CD4-positive, alpha-beta T cell treated with Interleukin-2 at 100 ng/mL for 4 hours (primary cell): Measurements from ENCODE around the gene TRPM7.
A peak's percentile ranks its signal among the peaks of the same experiment; 100 is the strongest.
"Not testable (repeated sequence)": the region's sequence is repeated elsewhere in the genome, so short reads cannot be mapped to it uniquely, and the experiment has no call there.

ENCODE experiments used
- DNase-seq: peaks from one replicate; pipeline ENCODE4 v3.0.0-alpha.2; 2020; ENCODE audit warnings: low spot score

Gene TRPM7, protein sequence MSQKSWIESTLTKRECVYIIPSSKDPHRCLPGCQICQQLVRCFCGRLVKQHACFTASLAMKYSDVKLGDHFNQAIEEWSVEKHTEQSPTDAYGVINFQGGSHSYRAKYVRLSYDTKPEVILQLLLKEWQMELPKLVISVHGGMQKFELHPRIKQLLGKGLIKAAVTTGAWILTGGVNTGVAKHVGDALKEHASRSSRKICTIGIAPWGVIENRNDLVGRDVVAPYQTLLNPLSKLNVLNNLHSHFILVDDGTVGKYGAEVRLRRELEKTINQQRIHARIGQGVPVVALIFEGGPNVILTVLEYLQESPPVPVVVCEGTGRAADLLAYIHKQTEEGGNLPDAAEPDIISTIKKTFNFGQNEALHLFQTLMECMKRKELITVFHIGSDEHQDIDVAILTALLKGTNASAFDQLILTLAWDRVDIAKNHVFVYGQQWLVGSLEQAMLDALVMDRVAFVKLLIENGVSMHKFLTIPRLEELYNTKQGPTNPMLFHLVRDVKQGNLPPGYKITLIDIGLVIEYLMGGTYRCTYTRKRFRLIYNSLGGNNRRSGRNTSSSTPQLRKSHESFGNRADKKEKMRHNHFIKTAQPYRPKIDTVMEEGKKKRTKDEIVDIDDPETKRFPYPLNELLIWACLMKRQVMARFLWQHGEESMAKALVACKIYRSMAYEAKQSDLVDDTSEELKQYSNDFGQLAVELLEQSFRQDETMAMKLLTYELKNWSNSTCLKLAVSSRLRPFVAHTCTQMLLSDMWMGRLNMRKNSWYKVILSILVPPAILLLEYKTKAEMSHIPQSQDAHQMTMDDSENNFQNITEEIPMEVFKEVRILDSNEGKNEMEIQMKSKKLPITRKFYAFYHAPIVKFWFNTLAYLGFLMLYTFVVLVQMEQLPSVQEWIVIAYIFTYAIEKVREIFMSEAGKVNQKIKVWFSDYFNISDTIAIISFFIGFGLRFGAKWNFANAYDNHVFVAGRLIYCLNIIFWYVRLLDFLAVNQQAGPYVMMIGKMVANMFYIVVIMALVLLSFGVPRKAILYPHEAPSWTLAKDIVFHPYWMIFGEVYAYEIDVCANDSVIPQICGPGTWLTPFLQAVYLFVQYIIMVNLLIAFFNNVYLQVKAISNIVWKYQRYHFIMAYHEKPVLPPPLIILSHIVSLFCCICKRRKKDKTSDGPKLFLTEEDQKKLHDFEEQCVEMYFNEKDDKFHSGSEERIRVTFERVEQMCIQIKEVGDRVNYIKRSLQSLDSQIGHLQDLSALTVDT (N-terminal part only)

DNA sequence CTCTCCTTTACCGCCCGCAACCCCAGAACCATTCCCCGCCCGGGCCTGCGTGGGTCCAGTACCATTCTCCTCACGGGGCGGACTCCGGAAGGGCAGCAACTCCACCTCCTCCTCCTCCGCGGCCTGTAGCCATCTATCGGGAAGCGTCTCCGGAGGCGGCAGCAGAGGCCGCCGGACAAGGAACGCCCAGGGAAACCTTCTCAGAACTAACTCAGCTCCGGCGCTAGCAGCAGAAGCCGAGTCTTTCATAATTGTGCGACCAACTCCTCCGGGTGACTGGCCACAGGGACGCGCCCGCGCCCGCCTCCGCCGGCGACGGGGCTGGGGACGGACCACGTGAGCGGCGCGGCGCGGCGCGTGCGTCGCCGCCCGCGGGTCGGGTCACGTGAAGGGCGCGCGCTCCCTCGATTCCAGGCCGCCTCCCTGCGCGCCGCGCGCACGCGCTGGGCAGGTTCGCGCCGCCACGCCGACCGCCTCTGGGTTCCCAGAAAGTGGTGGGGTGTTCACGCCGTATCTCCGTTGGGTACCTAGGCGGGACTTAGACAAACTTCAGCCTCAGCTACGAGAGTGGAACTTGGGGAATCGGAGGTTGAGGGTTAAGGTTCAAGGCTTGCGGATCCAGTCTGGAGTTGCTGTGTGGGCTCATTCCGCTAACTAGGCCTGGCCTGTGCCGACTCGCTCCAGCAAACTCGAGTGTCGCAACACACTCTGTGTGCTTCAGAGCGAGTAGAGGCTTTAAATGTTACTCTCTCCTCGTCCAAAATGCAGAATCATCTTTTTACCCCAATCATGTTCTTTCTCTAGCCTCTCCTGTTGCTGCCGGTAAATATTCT is at the start of gene TRPM7:
TRPM7 (minus strand) TSS at position 329 of the 833 bp plus-strand sequence; CDS start at position 65, 264 bp downstream.
- peak; percentile 88 for DNase-seq

DNA sequence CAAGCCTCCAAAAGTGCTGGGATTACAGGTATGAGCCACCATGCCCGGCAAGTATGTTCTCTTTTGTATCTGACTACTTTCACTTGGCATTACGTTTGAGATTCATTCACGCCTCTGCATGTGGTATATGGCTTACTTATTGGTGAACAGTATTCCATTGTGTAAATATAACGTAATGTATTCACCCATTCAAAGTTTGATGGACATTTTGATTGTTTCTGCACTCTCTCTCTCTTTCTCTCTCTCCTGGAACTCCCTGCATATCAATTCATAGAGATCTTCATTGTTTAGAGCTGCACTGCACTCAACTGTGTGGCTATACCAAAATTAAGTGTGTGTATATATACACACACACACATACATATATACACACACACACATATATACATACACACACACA is 48.6 kb upstream of the TRPM7 start:
- no peak for DNase-seq

DNA sequence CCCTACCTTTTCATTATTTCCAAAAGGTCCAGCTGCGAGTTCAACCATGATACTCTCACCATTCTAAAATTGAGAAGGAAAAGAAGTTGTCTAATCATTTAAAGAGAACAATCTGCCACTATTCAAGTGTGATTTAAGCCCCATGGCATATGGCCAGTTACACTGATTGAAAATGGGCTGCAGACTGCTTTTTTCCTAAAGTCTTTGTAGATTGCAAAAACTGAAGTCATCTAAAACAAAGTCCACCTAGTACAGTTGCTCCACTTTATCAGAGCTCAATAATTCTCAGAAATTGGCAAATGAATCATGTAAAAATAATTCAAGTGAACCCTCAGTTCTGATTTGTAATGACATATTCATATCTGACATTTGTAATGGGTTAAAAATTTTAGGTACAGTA is 39.7 kb upstream of the TRPM7 start:
- no peak for DNase-seq

DNA sequence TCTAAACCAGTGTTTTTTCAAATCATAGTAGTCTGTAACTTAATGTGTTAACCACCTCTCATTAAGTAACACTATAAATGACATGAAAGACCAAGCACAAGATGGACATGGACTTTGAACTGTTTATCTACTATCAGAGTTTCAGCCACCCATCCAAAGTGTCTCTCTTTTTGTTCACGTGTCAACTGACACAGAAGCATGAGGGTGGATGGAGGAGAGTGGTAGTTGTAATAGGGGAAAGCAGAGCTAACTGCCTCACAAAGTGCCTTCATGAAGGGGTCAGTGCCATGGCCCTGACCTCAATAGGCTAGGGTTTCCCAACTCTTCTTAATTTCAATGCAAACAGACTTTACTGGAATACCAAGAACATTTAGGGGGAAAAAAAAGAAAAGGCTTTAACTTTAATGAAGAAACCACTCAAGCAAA is 32.1 kb upstream of the TRPM7 start:
- no peak for DNase-seq

DNA sequence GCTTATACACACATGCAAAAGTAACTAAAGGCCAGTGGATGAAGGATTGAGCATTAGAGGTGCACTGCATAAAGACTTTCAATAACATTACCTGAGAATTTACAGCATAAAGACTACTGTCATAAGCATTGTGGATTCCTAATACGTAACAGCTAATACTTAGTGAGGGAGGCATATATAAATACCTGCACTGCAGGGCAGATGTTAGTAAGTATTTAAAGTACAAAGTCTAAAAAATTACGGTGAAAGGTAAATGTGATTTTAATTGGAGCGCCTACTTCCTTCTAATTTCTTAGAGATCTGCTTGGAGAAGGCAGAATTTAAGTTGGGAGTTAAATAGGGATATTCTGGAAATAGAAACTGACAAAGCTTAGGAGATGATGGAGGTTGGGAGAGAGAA is 25.4 kb upstream of the TRPM7 start:
- DNase-seq, result no peak

DNA sequence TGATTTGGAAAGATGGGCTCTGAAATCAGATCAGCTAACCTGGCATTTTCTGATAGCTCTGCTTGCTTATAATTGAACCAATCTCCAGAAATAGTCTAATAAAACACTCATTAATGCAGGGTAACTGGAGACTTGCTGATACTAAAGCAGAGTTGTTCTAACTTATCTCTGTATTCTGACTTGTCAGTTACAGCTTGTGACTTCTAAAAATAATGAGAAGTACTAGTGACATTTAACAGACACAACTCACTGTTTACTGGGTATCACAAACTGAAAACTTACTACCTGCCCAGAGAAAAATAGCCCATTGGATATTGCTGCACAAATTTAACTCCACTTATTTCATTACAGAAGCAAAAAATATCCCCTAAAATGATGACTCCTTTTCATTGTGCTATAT is 24.0 kb upstream of the TRPM7 start:
- no peak for DNase-seq

DNA sequence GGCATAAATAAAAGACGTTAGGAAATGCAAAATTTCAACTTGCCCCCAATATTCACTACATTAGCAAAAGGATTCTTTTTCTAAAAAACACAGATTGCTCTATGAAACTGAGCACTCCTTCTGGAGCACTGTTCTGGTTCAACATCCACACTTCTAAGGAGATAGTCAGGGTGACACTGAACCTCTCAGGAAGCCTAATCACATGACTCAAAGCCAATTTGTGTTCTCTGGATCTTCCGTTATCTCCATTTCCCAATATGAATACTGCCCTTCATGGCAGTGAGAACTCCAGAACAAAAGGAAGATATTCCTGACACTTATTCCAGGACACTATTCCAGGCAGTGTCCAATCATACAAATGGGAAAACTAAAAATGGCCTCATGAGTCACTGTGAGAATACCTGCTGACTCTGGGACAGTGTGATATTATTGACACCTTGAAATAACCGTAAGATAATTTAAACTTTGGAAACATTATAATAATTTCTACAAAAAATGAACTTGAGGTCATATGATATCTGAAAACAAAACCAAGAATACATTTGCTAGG is 21.4 kb upstream of the TRPM7 start:
- DNase-seq, result no peak

DNA sequence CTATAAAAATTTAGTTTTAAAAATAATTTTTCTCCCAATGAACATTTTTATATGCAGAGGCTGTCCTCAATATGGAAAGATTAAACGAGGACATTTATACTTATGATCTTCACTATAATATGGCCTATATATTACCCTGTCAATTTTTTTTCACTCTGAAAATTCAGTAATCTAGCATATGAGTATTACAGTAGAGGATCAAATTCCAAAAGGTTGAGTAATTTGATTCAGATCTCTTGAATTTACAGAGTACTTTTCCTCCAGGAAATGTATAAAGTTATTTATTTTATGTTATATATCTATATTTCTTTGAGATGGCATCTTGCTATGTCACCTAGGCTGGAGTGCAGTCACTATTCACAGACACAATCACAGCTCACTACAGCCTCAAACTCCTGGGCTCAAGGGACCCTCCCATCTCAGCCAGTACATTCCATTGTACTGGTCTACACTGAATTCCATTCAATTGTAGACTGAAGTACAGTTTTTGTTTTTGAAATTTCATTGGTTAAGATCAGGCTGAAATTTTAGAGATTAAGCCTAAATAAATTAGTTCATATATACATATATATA is 16.3 kb upstream of the TRPM7 start:
- DNase-seq, result no peak

DNA sequence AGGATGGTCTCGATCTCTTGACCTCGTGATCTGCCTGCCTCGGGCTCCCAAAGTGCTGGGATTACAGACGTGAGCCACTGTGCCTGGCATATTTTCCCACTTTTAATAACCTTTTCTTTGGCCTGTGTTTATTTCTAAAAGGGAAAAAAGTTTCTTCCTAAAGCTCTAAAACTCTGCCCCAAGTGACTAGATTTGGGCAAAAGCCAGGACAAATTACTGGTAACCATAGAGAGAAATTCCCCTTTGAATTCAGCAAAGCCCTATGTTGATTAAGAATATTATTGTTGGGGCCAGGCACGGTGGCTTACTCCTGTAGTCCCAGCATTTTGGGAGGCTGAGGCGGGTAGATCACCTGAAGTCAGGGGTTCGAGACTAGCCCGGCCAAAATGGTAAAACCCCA is 11.5 kb upstream of the TRPM7 start:
- no peak for DNase-seq

DNA sequence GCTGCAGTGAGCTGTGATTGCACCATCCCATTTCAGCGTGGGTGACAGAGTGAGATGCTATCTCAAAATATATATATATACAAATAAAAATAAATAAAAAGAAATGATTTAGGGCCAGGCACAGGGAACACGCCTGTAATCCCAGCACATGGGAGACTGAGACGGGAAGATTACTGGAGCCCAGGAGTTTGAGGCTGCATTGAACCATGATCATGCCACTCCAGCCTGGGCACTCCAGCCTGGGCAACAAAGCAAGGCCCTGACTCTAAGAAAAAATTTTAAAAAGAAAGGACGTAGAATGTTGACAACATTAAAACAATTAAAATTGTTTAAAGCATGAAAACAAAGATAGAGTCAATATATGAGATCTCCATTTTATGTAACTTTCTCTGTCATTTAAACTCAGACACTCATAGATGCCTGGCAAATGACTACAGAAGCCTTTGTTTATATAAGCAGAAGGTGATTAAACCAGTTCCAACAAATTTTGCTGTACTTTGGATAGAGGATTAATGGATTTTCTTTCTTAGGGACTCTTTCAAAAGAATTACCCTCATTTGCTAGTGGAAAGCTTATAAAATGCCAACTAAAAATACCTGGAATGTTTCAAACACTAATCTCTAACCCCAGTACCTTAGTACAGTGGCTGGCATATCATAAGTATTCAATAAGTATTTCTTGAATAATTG is 10.7 kb upstream of the TRPM7 start:
- DNase-seq, result no peak

DNA sequence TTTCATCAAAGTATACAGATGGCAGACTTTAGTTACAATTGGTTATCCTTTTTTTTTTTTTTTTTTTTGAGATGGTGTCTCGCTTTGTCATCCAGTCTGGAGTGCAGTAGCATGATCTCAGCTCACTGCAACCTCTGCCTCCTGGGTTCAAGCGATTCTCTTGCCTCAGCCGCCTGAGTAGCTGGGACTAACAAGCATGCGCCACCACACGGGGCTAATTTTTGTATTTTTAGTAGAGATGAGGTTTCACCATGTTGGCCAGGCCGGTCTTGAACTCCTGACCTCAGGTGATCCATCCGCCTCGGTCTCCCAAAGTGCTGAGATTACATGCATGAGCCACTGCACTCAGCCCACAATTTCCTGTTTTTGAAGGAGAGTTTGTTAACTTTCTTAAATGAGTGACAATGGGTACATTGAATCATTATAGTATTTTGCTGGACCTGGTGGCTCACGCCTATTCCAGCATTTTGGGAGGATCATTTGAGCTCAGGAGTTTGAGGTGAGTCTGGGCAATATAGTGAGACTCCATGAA is 8.1 kb upstream of the TRPM7 start:
- not testable (repeated sequence) for DNase-seq

DNA sequence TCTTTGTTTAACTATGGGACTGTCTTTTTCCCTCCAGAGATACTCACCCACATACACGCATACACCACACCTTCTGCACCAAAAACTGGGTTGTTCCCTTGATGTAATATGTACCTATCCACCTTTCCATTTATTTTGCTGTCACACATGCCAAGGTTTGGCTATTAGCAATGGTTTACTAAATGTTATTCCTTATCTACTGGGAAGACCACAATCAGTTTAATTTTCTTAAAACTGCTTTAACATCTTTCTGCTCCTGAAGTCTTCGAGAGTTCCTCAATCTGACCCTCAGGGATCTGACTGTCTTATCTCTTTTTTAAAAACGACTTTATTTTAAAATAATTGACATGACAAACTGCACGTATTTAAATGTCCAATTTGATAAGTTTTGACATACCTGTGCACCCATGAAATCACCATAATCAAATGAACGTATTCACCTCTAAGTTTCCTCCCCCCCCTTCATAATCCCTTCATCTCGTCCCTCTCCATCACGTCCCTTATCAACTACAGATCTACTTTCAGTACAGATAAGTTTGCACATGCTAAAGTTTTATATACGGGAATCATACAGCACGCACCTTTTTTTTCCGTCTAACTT is 805 bp upstream of the TRPM7 start:
- no peak for DNase-seq

DNA sequence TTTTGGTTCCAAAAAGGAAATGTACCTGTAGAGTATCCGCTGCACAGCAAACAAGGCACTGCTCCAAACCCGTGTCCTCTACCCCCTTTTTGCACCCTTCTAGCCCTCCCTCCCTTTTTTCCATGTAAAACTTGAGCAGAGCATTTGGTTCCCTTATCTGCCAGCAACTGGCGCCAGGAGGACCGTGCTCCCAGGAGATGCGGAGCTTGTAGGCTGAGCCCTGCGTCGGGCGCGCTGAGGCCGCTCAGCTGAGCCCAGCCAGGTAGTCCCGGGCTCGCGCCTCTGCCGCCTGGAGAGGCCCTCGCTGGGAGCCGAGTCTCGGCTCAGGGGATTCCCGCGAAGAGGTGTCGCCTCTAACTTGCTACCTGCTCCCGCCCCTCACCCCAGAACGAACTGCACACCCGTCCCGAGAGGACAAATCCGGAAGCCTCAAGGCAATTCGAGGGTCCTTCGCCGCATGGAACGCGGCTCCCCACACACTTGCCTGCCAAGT is 575 bp downstream of the TRPM7 start:
- peak; percentile 74 for DNase-seq

DNA sequence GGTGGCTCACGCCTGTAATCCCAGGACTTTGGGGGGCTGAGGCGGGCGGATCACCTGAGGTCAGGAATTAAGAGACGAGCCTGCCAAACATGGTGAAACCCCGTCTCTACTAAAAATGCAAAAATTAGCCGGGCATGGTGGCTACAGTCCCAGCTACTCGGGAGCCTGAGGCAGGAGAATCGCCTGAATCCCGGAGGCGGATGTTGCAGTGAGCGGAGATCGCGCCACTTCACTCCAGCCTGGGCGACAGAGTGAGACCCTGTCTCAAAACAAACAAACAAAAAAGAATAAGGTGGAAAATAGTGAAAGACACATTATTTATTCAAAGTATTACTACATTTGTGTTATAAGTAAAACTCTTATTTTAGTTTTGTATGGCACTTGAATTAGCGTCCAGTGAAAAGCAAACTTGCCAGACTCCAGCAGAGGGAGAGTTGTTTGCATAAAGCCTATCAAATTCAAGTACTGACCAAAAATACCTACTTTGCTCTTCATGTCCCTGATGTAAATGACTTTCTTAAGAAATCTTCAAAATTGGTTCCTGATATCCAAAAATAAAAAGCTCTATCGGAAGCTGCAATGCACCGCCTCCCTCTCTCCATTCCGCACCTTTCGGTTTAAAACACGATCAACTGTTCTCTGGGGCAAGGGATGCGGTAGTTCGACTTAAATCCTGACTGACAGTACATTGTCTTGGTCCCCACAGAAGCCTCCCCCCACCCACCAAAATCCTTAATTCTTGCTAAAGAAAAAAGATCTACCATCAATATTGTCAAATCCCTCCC is 1.2 kb downstream of the TRPM7 start:
- DNase-seq, result no peak

DNA sequence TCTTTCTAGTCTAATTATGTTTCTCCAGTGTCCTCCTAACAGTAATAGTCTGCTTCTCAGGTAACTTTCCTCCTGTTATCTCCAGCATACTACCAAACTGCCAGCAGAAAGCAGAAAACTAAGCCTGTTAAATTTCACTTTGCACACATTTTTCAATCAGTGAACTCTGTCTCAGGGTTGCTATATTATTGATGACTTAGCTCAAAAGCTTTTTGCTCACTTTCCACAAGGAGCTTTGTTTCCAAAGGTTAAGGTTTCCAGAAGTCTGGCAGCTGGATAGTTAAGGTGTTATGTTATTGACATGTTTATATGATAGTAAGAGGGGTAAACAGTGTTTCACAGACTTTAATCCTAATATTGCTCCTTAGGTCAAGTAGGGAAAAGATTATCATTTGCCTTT is 5.1 kb downstream of the TRPM7 start:
- no peak for DNase-seq

DNA sequence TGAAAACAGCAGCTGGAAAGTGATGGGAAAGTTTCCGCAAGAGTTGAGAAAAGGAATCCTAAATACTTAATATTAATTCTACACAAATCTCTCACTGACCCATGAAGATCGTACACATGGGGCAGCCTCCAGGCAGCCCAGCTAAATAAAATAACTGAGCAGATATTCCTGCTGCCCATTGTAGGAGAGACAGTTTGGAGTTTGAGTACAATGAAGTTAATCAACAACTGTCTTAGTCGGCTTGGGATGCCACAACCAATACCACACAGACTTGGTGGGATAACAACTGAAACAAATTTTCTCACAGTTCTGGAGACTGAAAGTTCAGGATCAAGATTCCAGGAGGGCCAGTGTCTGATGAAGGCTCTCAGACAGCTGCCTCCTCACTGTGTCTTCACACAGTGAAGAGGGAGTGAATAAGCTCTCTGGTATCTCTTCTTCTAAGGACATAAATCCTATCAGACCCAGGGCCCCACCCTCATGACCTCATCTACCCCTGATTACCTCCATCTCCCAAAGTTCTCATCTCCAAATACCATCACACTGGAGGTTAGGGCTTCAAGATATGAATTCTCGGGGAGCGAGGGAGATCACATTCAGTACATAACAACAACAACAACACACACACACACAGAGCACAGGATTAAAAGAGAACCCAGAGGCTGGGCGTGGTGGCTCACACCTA is 9.7 kb downstream of the TRPM7 start:
- no peak for DNase-seq

DNA sequence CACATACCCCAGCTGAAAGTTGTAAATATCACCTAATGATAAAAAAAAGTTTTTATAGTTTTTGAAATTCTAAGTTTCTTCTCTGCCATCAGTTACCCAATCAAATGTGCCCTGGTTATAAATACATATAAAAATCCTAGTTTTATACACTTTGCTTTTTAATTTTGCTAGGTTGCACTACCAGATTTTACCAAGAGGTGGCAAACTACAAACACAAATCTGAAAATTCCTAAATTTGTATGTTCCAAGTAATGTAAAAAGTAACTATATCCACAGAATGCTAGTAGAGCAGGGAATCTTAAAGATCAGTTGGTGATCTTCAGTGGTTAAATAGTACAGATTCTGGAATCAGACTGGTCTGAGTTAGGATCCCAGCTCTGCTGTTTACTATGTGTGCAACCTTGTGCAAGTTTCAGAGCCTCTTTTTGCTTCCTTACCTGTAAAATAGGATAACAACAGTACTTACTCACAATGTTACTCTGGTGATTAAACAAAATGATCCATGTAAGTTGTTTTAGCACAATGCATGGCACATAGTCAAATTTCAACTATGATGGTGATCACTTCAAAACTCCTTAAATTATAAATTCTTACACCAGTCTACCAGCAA is 11.0 kb downstream of the TRPM7 start:
- DNase-seq, result peak; percentile 55
